ENCODE data around the gene PPM1H. TPM values are rescaled to one million over a fixed set of nuclear protein-coding genes. Genes with fewer than 3 reads are reported as not detected.

PPM1H gene
- total and polyA plus RNA-seq, 2 of the 8 experiments (the other 6 are each of a cell fraction or from before 2014, with no cell fraction given), result 16.4 to 36.1 TPM

DNA sequence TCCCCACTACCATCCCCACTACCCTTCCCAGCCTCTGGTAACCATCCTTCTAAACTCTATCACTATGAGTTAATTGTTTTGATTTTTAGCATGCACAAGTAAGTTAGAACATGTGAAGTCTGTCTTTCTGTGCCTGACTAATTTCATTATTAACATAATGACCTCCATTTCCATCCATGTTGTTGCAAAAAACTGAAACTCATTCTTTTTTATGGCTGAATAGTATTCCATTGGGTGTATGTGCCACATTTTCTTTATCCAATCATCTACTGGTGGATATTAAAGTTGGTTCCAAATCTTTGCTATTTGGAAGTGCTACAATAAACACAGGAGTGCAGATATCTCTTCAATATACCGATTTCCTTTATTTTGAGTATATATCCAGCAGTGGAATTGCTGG lies 13.2 kb upstream of the PPM1H start:
- CTCF ChIA-PET (ENCODE audit: partially characterized antibody), result interaction anchor here (1.2 kb wide), 1 partner anchor 12 kb away, joined by 4 read pairs; no protein-coding TSS in a partner anchor

More for the DNA sequence above, 13.2 kb upstream of the PPM1H start:
- Histone ChIP-seq H2BK12ac (ENCODE audit: low read depth, low read length) (no peak overlapping the region), H3K9me3 (ENCODE audit: insufficient read depth in 2 of 2, low read depth in 1 of 2, low read length in 1 of 2) (no peaks in the 10 kb centered on the region), H3K27ac (ENCODE audit: low read depth, low read length) (no peak overlapping the region), H2AFZ (ENCODE audit: low read length) (no peak overlapping the region), H3K9ac (replicated peaks in 1 of 4; ENCODE audit: extremely low read depth in 1 of 4, low read depth in 3 of 4, low read length in 3 of 4) (no peak overlapping the region), H2BK120ac (replicated peaks; ENCODE audit: low read depth, low read length) (no peak overlapping the region), H2BK15ac (ENCODE audit: low read length) (no peak overlapping the region), H3K4me2 (ENCODE audit: insufficient read depth in 1 of 2, low read depth in 2 of 2, low read length in 2 of 2) (no peak overlapping the region), H3K18ac (ENCODE audit: extremely low read depth, low read length) (no peak overlapping the region), H3K4me3 (ENCODE audit: extremely low read depth in 1 of 4, insufficient read depth in 2 of 4, low read depth in 3 of 4, low read length in 4 of 4) (no peak overlapping the region), H2BK5ac (ENCODE audit: low read depth, low read length) (no peak overlapping the region), H2AK5ac (ENCODE audit: low read depth, low read length) (no peak overlapping the region), H3K14ac (ENCODE audit: insufficient read length) (no peak overlapping the region), H3K79me2 (ENCODE audit: control insufficient read depth in 1 of 2, insufficient read depth in 2 of 2, low read length in 2 of 2) (no peaks in the 10 kb centered on the region), H3K4ac (replicated peaks; ENCODE audit: insufficient read length, low read depth, low read length) (no peak overlapping the region), H3K27me3 (replicated peaks in 1 of 4; ENCODE audit: control insufficient read depth in 3 of 4, extremely low read depth in 1 of 4, insufficient read depth in 3 of 4, low read length in 3 of 4) (no peaks in the 10 kb centered on the region), H4K8ac (ENCODE audit: extremely low read depth, insufficient read depth, low read length) (no peak overlapping the region), H3K56ac (replicated peaks; ENCODE audit: insufficient read length, low read depth, low read length) (no peak overlapping the region), H3K4me1 (replicated peaks in 1 of 4; ENCODE audit: control insufficient read depth in 3 of 4, insufficient read depth in 4 of 4, low read length in 3 of 4) (no peaks in the 10 kb centered on the region), H3K23ac (ENCODE audit: insufficient read length) (no peak overlapping the region), H2BK20ac (ENCODE audit: low read length) (no peak overlapping the region), H4K91ac (replicated peaks; ENCODE audit: insufficient read length, low read length) (no peak overlapping the region), H4K20me1 (replicated peaks in 1 of 2; ENCODE audit: control insufficient read depth in 1 of 2, insufficient read depth in 2 of 2, low read length in 2 of 2) (no peaks in the 10 kb centered on the region), H3K36me3 (ENCODE audit: control insufficient read depth in 2 of 4, insufficient read depth in 4 of 4, low read length in 3 of 4) (no peaks in the 10 kb centered on the region), H4K5ac (ENCODE audit: insufficient read length, low read depth, low read length) (no peak overlapping the region), H3K23me2 (ENCODE audit: low read depth, low read length) (no peaks in the 10 kb centered on the region; the same call in 1 of the 2 replicates), H3K79me1 (ENCODE audit: low read depth, low read length) (no peaks in the 10 kb centered on the region)
- DNase-seq (ENCODE audit: low read depth in 1 of 2, low spot score in 2 of 2) (no peak), FAIRE-seq (no peak)
- TF ChIP-seq SIX5 (IDR thresholded peaks at IDR 0.05; ENCODE audit: low read depth, low read length) (no peak), SUZ12 (IDR thresholded peaks at IDR 0.05; ENCODE audit: low read length) (no peak), CTCF (IDR thresholded peaks at IDR 0.05; ENCODE audit: control extremely low read depth in 1 of 3, insufficient read depth in 1 of 3, low read depth in 1 of 3, low read length in 3 of 3) (no peak), JUND (IDR thresholded peaks at IDR 0.05; ENCODE audit: low read length) (no peak), POU5F1 (IDR thresholded peaks at IDR 0.05; ENCODE audit: low read depth, low read length) (no peak), RXRA (IDR thresholded peaks at IDR 0.05; ENCODE audit: insufficient read depth, low read depth, low read length) (no peak), EZH2 (IDR thresholded peaks at IDR 0.05; ENCODE audit: low read depth, low read length, severe bottlenecking) (no peak), BRCA1 (IDR thresholded peaks at IDR 0.05; ENCODE audit: low read depth, low read length) (no peak), KDM5A (IDR thresholded peaks at IDR 0.05; ENCODE audit: low read length) (no peak)
- TF ChIP-seq, protein P1, sequence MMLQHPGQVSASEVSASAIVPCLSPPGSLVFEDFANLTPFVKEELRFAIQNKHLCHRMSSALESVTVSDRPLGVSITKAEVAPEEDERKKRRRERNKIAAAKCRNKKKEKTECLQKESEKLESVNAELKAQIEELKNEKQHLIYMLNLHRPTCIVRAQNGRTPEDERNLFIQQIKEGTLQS (IDR thresholded peaks at IDR 0.05; ENCODE audit: insufficient read depth, low read depth, low read length), result no peak
- WGBS, 2 experiments (ENCODE audit: extremely low coverage in 1 of 2, insufficient coverage in 1 of 2, insufficient read length in 1 of 2, insufficient replicate concordance in 2 of 2, low coverage in 1 of 2, low lambda C conversion rate in 2 of 2, missing lambda C conversion rate in 1 of 2), result 87% methylated on average over 1 of the region's 1 CpG; no CpG with 5 or more reads in 1 of the 2 experiments
- POLR2A ChIA-PET (ENCODE audit: partially characterized antibody), result no interaction called here
